HepG2 (cell line): ENCODE results near the gene SYT7. TPM values are rescaled to one million over a fixed set of nuclear protein-coding genes. Genes with fewer than 3 reads are reported as not detected.

Experiments
- FOXA1 ChIP-seq, 2 experiments: fragments of 450-650 bp in 1 of 2; sonication (generic) in 1 of 2; formaldehyde crosslinking in 1 of 2; IDR thresholded peaks; 2 replicates each; pipeline versions ENCODE4 v1.4.0 to v1.6.1; 2016 to 2020; ENCODE audit warnings: missing genetic modification reagents in 1 of 2
- GABPB1 ChIP-seq: IDR thresholded peaks from 2 replicates; pipeline ENCODE4 v1.6.1; 2016; ENCODE audit warnings: mild to moderate bottlenecking, missing genetic modification reagents, moderate library complexity, missing compliant biosample characterization
- HOXA3 ChIP-seq: sonication (generic); formaldehyde crosslinking; IDR thresholded peaks from 2 replicates; pipeline ENCODE4 v1.5.0; 2020; ENCODE audit warnings: missing genetic modification reagents
- KLF6 ChIP-seq: IDR thresholded peaks from 2 replicates; pipeline ENCODE4 v1.8.0; 2016; ENCODE audit warnings: missing biosample characterization, missing genetic modification reagents
- MAX ChIP-seq: IDR thresholded peaks from 2 replicates; pipeline ENCODE4 v1.6.1; 2012; ENCODE audit warnings: inconsistent platforms
- MED1 ChIP-seq: sonication (generic); formaldehyde crosslinking; IDR thresholded peaks from 2 replicates; pipeline ENCODE4 v1.4.0; 2020; ENCODE audit warnings: missing genetic modification reagents
- POLR2G ChIP-seq: fragments of 200-400 bp; formaldehyde crosslinking; IDR thresholded peaks from 2 replicates; pipeline ENCODE4 v1.6.1; 2018; ENCODE audit warnings: mild to moderate bottlenecking, low read depth, low read length, moderate library complexity
- SP5 ChIP-seq: IDR thresholded peaks from 2 replicates; pipeline ENCODE4 v1.6.1; 2016; ENCODE audit warnings: low read depth, borderline replicate concordance
- ZBTB4 ChIP-seq: sonication (generic); formaldehyde crosslinking; IDR thresholded peaks from 2 replicates; pipeline ENCODE4 v1.4.0; 2020; ENCODE audit warnings: missing genetic modification reagents, mild to moderate bottlenecking, borderline replicate concordance
- ZFP82 ChIP-seq: sonication (generic); formaldehyde crosslinking; IDR thresholded peaks from 2 replicates; pipeline ENCODE4 v1.5.1; 2020; ENCODE audit warnings: mild to moderate bottlenecking, missing genetic modification reagents, borderline replicate concordance
- ZNF34 ChIP-seq: sonication (generic); formaldehyde crosslinking; IDR thresholded peaks from 2 replicates; pipeline ENCODE4 v1.4.0; 2020; ENCODE audit warnings: mild to moderate bottlenecking, missing genetic modification reagents, borderline replicate concordance
- ZNF878 ChIP-seq: sonication (generic); formaldehyde crosslinking; IDR thresholded peaks from 2 replicates; pipeline ENCODE4 v1.8.1; 2023; ENCODE audit warnings: mild to moderate bottlenecking, missing genetic modification reagents, moderate library complexity
- polyA plus RNA-seq, 8 experiments: library from polyadenylated mRNA; depleted of rRNA in 3 of 8; stranded (reverse) in 7 of 8; unstranded in 1 of 8; fragments of >200 nt; fragmentation: Illumina TruSeq in 4 of 8; extraction: Trizol in 4 of 8; gene quantifications; 2 replicates each; pipeline versions ENCODE4 v1.2.1 to v1.2.3, GENCODE V29; 2011 to 2016; ENCODE audit warnings: low read depth in 4 of 8, missing spikeins in 1 of 8, mixed read lengths in 1 of 8; ENCODE audit not compliant: insufficient read depth in 1 of 8
- total RNA-seq, 5 experiments: library from RNA; depleted of rRNA; stranded (reverse); fragments of >200 nt; fragmentation: Illumina TruSeq; extraction: Trizol; gene quantifications; 2 replicates each; pipeline ENCODE4 v1.2.3, GENCODE V29; 2016; ENCODE audit warnings: low read depth in 1 of 5
- TF ChIP-seq, protein P1 (sequence below): sonication (generic); formaldehyde crosslinking; IDR thresholded peaks from 2 replicates; pipeline ENCODE4 v1.8.1; 2022; ENCODE audit warnings: mild to moderate bottlenecking, missing genetic modification reagents
- TF ChIP-seq, protein P2 (sequence below): IDR thresholded peaks from 2 replicates; pipeline ENCODE4 v1.4.0; 2020; ENCODE audit warnings: mild to moderate bottlenecking, missing genetic modification reagents
- TF ChIP-seq, protein P3 (sequence below): sonication (generic); formaldehyde crosslinking; IDR thresholded peaks from 2 replicates; pipeline ENCODE4 v1.4.0; 2020; ENCODE audit warnings: missing genetic modification reagents, low read depth, mild to moderate bottlenecking, borderline replicate concordance
- TF ChIP-seq, protein P4 (sequence below): sonication (generic); formaldehyde crosslinking; IDR thresholded peaks from 2 replicates; pipeline ENCODE4 v1.5.0; 2020; ENCODE audit warnings: missing genetic modification reagents

Gene SYT7
- total and polyA plus RNA-seq, 2 of the 13 experiments (the other 11 are each of a cell fraction or from before 2014, with no cell fraction given) = 1.4 to 4.4 TPM

- TF ChIP-seq, protein P1, sequence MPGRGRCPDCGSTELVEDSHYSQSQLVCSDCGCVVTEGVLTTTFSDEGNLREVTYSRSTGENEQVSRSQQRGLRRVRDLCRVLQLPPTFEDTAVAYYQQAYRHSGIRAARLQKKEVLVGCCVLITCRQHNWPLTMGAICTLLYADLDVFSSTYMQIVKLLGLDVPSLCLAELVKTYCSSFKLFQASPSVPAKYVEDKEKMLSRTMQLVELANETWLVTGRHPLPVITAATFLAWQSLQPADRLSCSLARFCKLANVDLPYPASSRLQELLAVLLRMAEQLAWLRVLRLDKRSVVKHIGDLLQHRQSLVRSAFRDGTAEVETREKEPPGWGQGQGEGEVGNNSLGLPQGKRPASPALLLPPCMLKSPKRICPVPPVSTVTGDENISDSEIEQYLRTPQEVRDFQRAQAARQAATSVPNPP (CRISPR knock-in tag) = no peak
- peak; percentile 78; the same call in 1 of the 2 replicates for TF ChIP-seq HOXA3 (CRISPR knock-in tag)
- TF ChIP-seq ZNF34 = 0 out of 2 replicates have a peak, but pooled peaks have one; percentile 30
- TF ChIP-seq ZNF878 (CRISPR knock-in tag) = no peak
- TF ChIP-seq, protein P2, sequence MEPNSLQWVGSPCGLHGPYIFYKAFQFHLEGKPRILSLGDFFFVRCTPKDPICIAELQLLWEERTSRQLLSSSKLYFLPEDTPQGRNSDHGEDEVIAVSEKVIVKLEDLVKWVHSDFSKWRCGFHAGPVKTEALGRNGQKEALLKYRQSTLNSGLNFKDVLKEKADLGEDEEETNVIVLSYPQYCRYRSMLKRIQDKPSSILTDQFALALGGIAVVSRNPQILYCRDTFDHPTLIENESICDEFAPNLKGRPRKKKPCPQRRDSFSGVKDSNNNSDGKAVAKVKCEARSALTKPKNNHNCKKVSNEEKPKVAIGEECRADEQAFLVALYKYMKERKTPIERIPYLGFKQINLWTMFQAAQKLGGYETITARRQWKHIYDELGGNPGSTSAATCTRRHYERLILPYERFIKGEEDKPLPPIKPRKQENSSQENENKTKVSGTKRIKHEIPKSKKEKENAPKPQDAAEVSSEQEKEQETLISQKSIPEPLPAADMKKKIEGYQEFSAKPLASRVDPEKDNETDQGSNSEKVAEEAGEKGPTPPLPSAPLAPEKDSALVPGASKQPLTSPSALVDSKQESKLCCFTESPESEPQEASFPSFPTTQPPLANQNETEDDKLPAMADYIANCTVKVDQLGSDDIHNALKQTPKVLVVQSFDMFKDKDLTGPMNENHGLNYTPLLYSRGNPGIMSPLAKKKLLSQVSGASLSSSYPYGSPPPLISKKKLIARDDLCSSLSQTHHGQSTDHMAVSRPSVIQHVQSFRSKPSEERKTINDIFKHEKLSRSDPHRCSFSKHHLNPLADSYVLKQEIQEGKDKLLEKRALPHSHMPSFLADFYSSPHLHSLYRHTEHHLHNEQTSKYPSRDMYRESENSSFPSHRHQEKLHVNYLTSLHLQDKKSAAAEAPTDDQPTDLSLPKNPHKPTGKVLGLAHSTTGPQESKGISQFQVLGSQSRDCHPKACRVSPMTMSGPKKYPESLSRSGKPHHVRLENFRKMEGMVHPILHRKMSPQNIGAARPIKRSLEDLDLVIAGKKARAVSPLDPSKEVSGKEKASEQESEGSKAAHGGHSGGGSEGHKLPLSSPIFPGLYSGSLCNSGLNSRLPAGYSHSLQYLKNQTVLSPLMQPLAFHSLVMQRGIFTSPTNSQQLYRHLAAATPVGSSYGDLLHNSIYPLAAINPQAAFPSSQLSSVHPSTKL (CRISPR knock-in tag) = peak; percentile 65
- TF ChIP-seq ZBTB4 (CRISPR knock-in tag) = no peak
- no peak for TF ChIP-seq FOXA1 (IDR thresholded peaks at IDR 0.05)
- peak; percentile 51; the same call in 1 of the 2 replicates for TF ChIP-seq FOXA1 (CRISPR knock-in tag; IDR thresholded peaks at IDR 0.05)
- TF ChIP-seq, protein P3, sequence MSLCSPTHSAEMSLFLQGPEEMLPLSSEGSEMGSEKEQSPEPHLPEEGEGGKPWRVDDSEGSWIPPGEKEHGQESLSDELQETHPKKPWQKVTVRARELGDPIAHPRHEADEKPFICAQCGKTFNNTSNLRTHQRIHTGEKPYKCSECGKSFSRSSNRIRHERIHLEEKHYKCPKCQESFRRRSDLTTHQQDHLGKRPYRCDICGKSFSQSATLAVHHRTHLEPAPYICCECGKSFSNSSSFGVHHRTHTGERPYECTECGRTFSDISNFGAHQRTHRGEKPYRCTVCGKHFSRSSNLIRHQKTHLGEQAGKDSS (CRISPR knock-in tag) = peak; percentile 62; the same call in 1 of the 2 replicates
- TF ChIP-seq, protein P4, sequence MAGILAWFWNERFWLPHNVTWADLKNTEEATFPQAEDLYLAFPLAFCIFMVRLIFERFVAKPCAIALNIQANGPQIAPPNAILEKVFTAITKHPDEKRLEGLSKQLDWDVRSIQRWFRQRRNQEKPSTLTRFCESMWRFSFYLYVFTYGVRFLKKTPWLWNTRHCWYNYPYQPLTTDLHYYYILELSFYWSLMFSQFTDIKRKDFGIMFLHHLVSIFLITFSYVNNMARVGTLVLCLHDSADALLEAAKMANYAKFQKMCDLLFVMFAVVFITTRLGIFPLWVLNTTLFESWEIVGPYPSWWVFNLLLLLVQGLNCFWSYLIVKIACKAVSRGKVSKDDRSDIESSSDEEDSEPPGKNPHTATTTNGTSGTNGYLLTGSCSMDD = no peak
- TF ChIP-seq POLR2G = 0 out of 2 replicates have a peak, but pooled peaks have one; percentile 22
- peak; percentile 53; the same call in 1 of the 2 replicates for TF ChIP-seq GABPB1 (CRISPR knock-in tag)
- 0 out of 2 replicates have a peak, but pooled peaks have one; percentile 27 for TF ChIP-seq KLF6 (CRISPR knock-in tag)
- peak; percentile 79 for TF ChIP-seq SP5
- no peak for TF ChIP-seq ZFP82 (CRISPR knock-in tag)
- TF ChIP-seq MED1 (CRISPR knock-in tag) = peak; percentile 59; the same call in 1 of the 2 replicates
- TF ChIP-seq MAX = peak; percentile 89
Observed at GRCh38 chr11:61488651-61489291, 92.1 kb downstream of the SYT7 start (continued).
